Esophagus squamous epithelium (tissue), 5 donors: ENCODE results near the gene TRAM2. TPM values are rescaled to one million over a fixed set of nuclear protein-coding genes. Genes with fewer than 3 reads are reported as not detected.

ENCODE experiments used
- DNase-seq: peaks from one replicate; lab custom pipeline; 2025; lab: John Stamatoyannopoulos, UW
- H3K27ac ChIP-seq, 4 donors: fragments of 200-600 bp; sonication (generic); one replicate each; pipeline ENCODE4 v1.5.1; 2016 to 2019; ENCODE audit warnings: mild to moderate bottlenecking in 1 of 4
- H3K27me3 ChIP-seq, 4 donors: fragments of 200-600 bp; sonication (generic); 1 replicate in 3 of 4; 2 replicates in 1 of 4; pipeline versions ENCODE4 v1.5.1 to v1.6.0; 2017 to 2021; ENCODE audit warnings: antibody characterized with exemption in 1 of 4
- H3K36me3 ChIP-seq, 3 donors: fragments of 200-600 bp; sonication (generic); one replicate each; pipeline ENCODE4 v1.5.1; 2016 to 2019
- H3K4me1 ChIP-seq, 3 donors: fragments of 200-600 bp; sonication (generic); one replicate each; pipeline ENCODE4 v1.5.1; 2017 to 2019
- H3K4me3 ChIP-seq, 4 donors: fragments of 200-600 bp; sonication (generic); 1 replicate in 3 of 4; 2 replicates in 1 of 4; pipeline ENCODE4 v1.5.1; 2016 to 2019; ENCODE audit warnings: mild to moderate bottlenecking in 2 of 4, moderate library complexity in 1 of 4
- H3K9me3 ChIP-seq, 3 donors: fragments of 200-600 bp; sonication (generic); one replicate each; pipeline ENCODE4 v1.5.1; 2016 to 2019
- POLR2A ChIP-seq, 4 donors: fragments of 450-650 bp; IDR thresholded peaks; one replicate each; pipeline ENCODE4 v1.6.1; 2017; ENCODE audit warnings: antibody characterized with exemption in 4 of 4, mild to moderate bottlenecking in 4 of 4, moderate library complexity in 3 of 4
- WGBS, 2 donors: methylation state at CpG; one replicate each; pipeline ENCODE4 v1.1.5; 2018; 5-methylcytosine and 5-hydroxymethylcytosine counted together
- intact Hi-C: fragments of 100-400 bp; cut with DNase I; formaldehyde crosslinking; loops from one replicate; pipeline ENCODE4 v1.15.0; 2022
- total RNA-seq, 4 donors: library from RNA; depleted of rRNA; stranded (reverse); fragments of >200 nt; gene quantifications; one replicate each; pipeline ENCODE4 v1.1.0, GENCODE V29; 2016
- TF ChIP-seq, protein P1 (sequence below), 6 experiments: fragments of 450-650 bp in 4 of 6; fragments of 200-600 bp in 2 of 6; sonication (generic) in 2 of 6; IDR thresholded peaks; one replicate each; pipeline ENCODE4 v1.5.1; 2016 to 2019; ENCODE audit warnings: antibody characterized with exemption in 6 of 6, mild to moderate bottlenecking in 4 of 6, moderate library complexity in 4 of 6
- donor health status: DM: yes; HTN: yes; CAD: no.

Gene TRAM2
- total RNA-seq, 4 donors from 2014 or later: 2.3 to 8.6 (median 5.3) TPM

DNA sequence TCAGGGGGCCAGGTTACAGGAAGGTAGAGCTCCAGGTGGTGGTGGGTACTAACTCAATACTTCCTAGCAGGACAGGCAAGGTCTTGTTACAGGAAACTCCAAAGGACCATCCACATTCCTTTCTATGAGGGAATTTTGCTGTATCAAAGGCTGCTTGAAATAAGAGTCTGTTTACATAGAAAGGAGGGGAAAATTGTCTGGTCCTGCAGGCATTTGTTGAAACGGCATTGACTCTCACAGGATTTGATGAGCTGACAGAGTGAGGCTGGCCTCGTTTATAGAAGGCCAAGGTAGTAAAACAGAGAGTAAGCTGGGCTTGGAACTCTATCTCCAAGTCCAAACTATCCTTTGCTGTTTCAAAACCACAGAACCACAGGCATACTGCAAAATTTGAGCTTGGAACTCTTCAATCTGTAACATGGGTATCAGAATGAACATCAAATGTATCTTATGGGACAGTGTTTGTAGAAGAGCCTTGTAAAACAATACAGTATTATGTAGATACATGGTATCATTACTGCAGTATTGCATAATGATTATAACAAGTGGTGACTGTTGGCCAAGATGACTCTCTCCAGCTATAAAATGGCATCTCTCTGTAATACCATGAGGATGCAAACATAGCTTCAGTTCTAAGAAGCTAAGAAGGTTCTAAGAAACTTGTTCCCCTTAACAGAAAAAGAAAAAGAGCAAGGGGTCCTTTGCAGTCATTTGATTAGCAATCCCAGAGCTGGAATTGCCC is 61.5 kb downstream of the TRAM2 start:
- Histone ChIP-seq H3K4me1 (peaks cover 10 to 89% (median 68%) of the 10 kb centered on the region in 3 donors), H3K4me3 (no peak overlapping the region), H3K27me3 (no peaks in the 10 kb centered on the region), H3K27ac (peak overlapping the region in 3 of 4 donors; percentile 71 to 80 (median 72)), H3K36me3 (peaks cover 0 to 5% (median 0%) of the 10 kb centered on the region in 3 donors), H3K9me3 (no peaks in the 10 kb centered on the region)
- no peak for TF ChIP-seq POLR2A (IDR thresholded peaks at IDR 0.05)
- TF ChIP-seq, protein P1, sequence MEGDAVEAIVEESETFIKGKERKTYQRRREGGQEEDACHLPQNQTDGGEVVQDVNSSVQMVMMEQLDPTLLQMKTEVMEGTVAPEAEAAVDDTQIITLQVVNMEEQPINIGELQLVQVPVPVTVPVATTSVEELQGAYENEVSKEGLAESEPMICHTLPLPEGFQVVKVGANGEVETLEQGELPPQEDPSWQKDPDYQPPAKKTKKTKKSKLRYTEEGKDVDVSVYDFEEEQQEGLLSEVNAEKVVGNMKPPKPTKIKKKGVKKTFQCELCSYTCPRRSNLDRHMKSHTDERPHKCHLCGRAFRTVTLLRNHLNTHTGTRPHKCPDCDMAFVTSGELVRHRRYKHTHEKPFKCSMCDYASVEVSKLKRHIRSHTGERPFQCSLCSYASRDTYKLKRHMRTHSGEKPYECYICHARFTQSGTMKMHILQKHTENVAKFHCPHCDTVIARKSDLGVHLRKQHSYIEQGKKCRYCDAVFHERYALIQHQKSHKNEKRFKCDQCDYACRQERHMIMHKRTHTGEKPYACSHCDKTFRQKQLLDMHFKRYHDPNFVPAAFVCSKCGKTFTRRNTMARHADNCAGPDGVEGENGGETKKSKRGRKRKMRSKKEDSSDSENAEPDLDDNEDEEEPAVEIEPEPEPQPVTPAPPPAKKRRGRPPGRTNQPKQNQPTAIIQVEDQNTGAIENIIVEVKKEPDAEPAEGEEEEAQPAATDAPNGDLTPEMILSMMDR (IDR thresholded peaks at IDR 0.05): no peak
- WGBS, 2 donors: 19 to 44% methylated on average over 2 of the region's 2 CpGs
- intact Hi-C loops: no loop called here
- no peak for DNase-seq

- H3K9me3 ChIP-seq: no peaks in the 10 kb centered on the region
- H3K27me3 ChIP-seq: no peaks in the 10 kb centered on the region
- peak overlapping the region in 3 of 4 donors; percentile 71 to 80 (median 72) for H3K27ac ChIP-seq
- H3K4me3 ChIP-seq: no peak overlapping the region
- no peak for DNase-seq
- H3K4me1 ChIP-seq: peaks cover 10 to 85% (median 68%) of the 10 kb centered on the region in 3 donors
- intact Hi-C loops: no loop called here
- TF ChIP-seq, protein P1 (IDR thresholded peaks at IDR 0.05): no peak
- no peak for TF ChIP-seq POLR2A (IDR thresholded peaks at IDR 0.05)
- peaks cover 0 to 9% (median 2%) of the 10 kb centered on the region in 3 donors for H3K36me3 ChIP-seq
- 35 to 45% methylated on average over 7 of the region's 7 CpGs for WGBS, 2 donors
Measured at GRCh38 chr6:52514514-52514913, 62.3 kb downstream of the TRAM2 start.

GRCh38 chr6:52513896-52514295 is 63.0 kb downstream of the TRAM2 start:
- 75 to 92% methylated on average over 3 to 4 of the region's 4 CpGs for WGBS, 2 donors
- intact Hi-C loops: no loop called here
- no peak overlapping the region for H3K4me3 ChIP-seq
- peak overlapping the region in 3 of 4 donors; percentile 71 to 80 (median 72) for H3K27ac ChIP-seq
- no peaks in the 10 kb centered on the region for H3K9me3 ChIP-seq
- H3K27me3 ChIP-seq: no peaks in the 10 kb centered on the region
- TF ChIP-seq, protein P1 (IDR thresholded peaks at IDR 0.05): no peak
- TF ChIP-seq POLR2A (IDR thresholded peaks at IDR 0.05): no peak
- peaks cover 5 to 15% (median 6%) of the 10 kb centered on the region in 3 donors for H3K36me3 ChIP-seq
- no peak for DNase-seq
- H3K4me1 ChIP-seq: peaks cover 10 to 81% (median 68%) of the 10 kb centered on the region in 3 donors

DNA sequence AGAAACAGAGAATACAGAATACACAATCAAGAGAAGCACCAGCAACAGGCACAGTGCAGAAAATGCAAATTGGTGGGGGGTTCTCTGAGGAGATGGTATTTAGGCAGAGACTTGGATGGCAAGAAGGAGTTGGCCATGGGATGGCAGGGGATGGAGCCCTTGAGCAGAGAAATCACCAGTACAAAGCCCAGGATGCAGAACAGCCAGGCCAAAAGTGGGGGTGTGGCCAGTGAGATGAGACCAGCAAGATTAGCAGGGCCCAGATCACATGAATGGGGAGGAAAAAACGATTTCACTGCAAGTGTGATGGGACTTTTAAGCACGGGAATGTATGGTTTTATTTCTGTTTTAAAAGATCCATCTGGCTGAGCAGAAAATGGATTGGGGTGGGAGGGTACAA is 63.4 kb downstream of the TRAM2 start:
- no peak for DNase-seq
- TF ChIP-seq, protein P1 (IDR thresholded peaks at IDR 0.05): peak in 1 of 6 experiments; percentile 1
- no peak for TF ChIP-seq POLR2A (IDR thresholded peaks at IDR 0.05)
- Histone ChIP-seq H3K27ac (peak overlapping the region in 3 of 4 donors; percentile 71 to 80 (median 72)), H3K27me3 (no peaks in the 10 kb centered on the region), H3K4me3 (no peak overlapping the region), H3K36me3 (peaks cover 6 to 19% (median 7%) of the 10 kb centered on the region in 3 donors), H3K9me3 (no peaks in the 10 kb centered on the region), H3K4me1 (peaks cover 10 to 77% (median 64%) of the 10 kb centered on the region in 3 donors)
- 57 to 70% methylated on average over 2 of the region's 2 CpGs for WGBS, 2 donors
- intact Hi-C loops: no loop called here

DNA sequence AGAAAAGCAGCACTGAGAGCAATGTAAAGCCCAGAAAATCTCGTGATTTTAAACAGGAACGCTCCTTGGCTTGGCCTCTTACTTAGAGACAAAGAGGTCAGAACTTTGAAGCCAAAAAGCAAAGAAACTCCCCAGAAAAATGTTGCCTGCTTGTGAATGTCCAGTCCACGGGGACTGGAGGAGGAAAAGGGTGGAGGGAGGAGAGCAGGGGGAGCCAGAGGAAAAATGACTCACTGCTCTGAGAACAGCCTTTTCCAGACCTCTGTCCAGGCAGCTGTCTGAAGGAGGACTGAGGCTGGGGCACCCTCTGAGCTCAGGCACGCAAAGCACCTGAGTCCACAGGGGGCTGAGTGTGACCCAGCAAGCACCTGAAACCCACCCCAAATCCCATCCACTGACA is 64.7 kb downstream of the TRAM2 start:
- H3K4me1 ChIP-seq: peaks cover 0 to 69% (median 51%) of the 10 kb centered on the region in 3 donors
- no peak overlapping the region for H3K4me3 ChIP-seq
- TF ChIP-seq, protein P1 (IDR thresholded peaks at IDR 0.05): no peak
- no peak for TF ChIP-seq POLR2A (IDR thresholded peaks at IDR 0.05)
- H3K36me3 ChIP-seq: peaks cover 6 to 32% (median 7%) of the 10 kb centered on the region in 3 donors
- no peak for DNase-seq
- peak overlapping the region; percentile 47 to 90 (median 76) for H3K27ac ChIP-seq
- intact Hi-C loops: no loop called here
- WGBS, 2 donors: 39 to 55% methylated on average over 3 to 4 of the region's 4 CpGs
- H3K9me3 ChIP-seq: no peaks in the 10 kb centered on the region
- H3K27me3 ChIP-seq: peaks cover 0 to 5% (median 0%) of the 10 kb centered on the region in 4 donors
